K562 (cell line): ENCODE results near the gene FBXW7. TPM values are rescaled to one million over a fixed set of nuclear protein-coding genes. Genes with fewer than 3 reads are reported as not detected.

Experiments used
- ATAC-seq: fragments of 200-7000 bp; cut with Tn5 transposase; 3 replicates; pipeline ENCODE4 v1.9.1; 2020; ENCODE audit warnings: moderate library complexity
- BruUV-seq: library from RNA; stranded (reverse); fragments of 400-500 nt; replicated peaks from 2 replicates; lab custom pipeline; 2021; lab: Mats Ljungman, UMichigan
- CTCF ChIA-PET: fragments of 300-600 bp; formaldehyde crosslinking; extraction: SDS; loops from one replicate; lab custom pipeline; 2021; ENCODE audit warnings: low intra/inter-chr PET ratio; lab: Yijun Ruan, JAX
- POLR2A ChIA-PET: fragments of 300-600, 350-650 bp; sonication (Branson Sonifier 250); formaldehyde crosslinking; extraction: SDS; loops from one replicate; lab custom pipeline; 2021; ENCODE audit warnings: antibody characterized with exemption, inconsistent platforms; lab: Yijun Ruan, JAX
- DNase-seq, 4 experiments: peaks; one replicate each; pipeline versions ENCODE4 v3.0.0 to v3.0.0-alpha.2; 2011 to 2018; ENCODE audit warnings: low spot score in 3 of 4, mixed read lengths in 3 of 4; ENCODE audit errors: extremely low read depth in 1 of 4
- FAIRE-seq: peaks from 2 replicates; lab custom pipeline; 2011; peaks lifted over from hg19 to GRCh38; lab: Jason Lieb, UNC
- H2AFZ ChIP-seq: 2 replicates; pipeline ENCODE4 v1.6.0; 2011; ENCODE audit warnings: low read depth, low read length, control low read depth, inconsistent platforms
- H3K27ac ChIP-seq: fragments of 200-600 bp; 3 replicates; pipeline ENCODE4 v1.8.0; 2011; ENCODE audit warnings: low read depth, mild to moderate bottlenecking, control low read depth, inconsistent platforms, low read length, moderate library complexity, mixed read lengths; ENCODE audit errors: extremely low read depth
- H3K27me3 ChIP-seq, 2 experiments: fragments of 300-600 bp in 1 of 2; 2 replicates in 1 of 2; 3 replicates in 1 of 2; pipeline versions ENCODE4 v1.6.0 to v1.8.0; 2011; ENCODE audit warnings: inconsistent platforms in 2 of 2, low read length in 2 of 2, mild to moderate bottlenecking in 1 of 2, mixed read lengths in 1 of 2, moderate library complexity in 1 of 2; ENCODE audit not compliant: control insufficient read depth in 2 of 2, insufficient read depth in 2 of 2
- H3K36me3 ChIP-seq: fragments of 300-600 bp; 3 replicates; pipeline ENCODE4 v1.8.0; 2011; ENCODE audit warnings: mild to moderate bottlenecking, low read length, inconsistent platforms; ENCODE audit not compliant: control insufficient read depth, insufficient read depth
- H3K4me1 ChIP-seq, 2 experiments: fragments of 200-600 bp in 1 of 2; replicated peaks in 1 of 2; 2 replicates in 1 of 2; 3 replicates in 1 of 2; pipeline versions ENCODE4 v1.5.1 to v1.8.0; 2011; ENCODE audit warnings: inconsistent platforms in 2 of 2, low read length in 2 of 2, mild to moderate bottlenecking in 1 of 2, mixed read lengths in 1 of 2, moderate library complexity in 1 of 2; ENCODE audit not compliant: control insufficient read depth in 2 of 2, insufficient read depth in 2 of 2
- H3K4me2 ChIP-seq: 2 replicates; pipeline ENCODE4 v1.6.1; 2011; ENCODE audit warnings: low read length, control low read depth, inconsistent platforms, mixed read lengths; ENCODE audit not compliant: insufficient read depth
- H3K4me3 ChIP-seq: fragments of 200-600 bp; sonication (generic), shearing (Covaris generic); 2 replicates; pipeline ENCODE4 v1.5.1; 2016; ENCODE audit warnings: control low read depth, inconsistent platforms
- H3K79me2 ChIP-seq: fragments of 200-600 bp; 3 replicates; pipeline ENCODE4 v1.8.0; 2011; ENCODE audit warnings: low read length, inconsistent platforms; ENCODE audit not compliant: control insufficient read depth, insufficient read depth
- H3K9ac ChIP-seq, 2 experiments: 2 replicates each; pipeline versions ENCODE4 v1.6.0 to v1.6.1; 2011; ENCODE audit warnings: low read depth in 2 of 2, low read length in 2 of 2, control low read depth in 1 of 2, inconsistent platforms in 1 of 2, mild to moderate bottlenecking in 1 of 2, mixed read lengths in 1 of 2; ENCODE audit not compliant: insufficient read depth in 1 of 2
- H3K9me1 ChIP-seq: one replicate; pipeline ENCODE4 v1.6.0; 2011; ENCODE audit warnings: inconsistent platforms, mild to moderate bottlenecking, low read length, moderate library complexity; ENCODE audit not compliant: control insufficient read depth, insufficient read depth
- H3K9me3 ChIP-seq: replicated peaks from 2 replicates; pipeline ENCODE4 v1.5.1; 2011; ENCODE audit warnings: low read depth, low read length, inconsistent platforms; ENCODE audit not compliant: control insufficient read depth, insufficient read depth
- H4K20me1 ChIP-seq: replicated peaks from 2 replicates; pipeline ENCODE4 v1.6.1; 2011; ENCODE audit warnings: low read length, inconsistent platforms, mixed read lengths; ENCODE audit not compliant: control insufficient read depth, insufficient read depth
- ARHGAP35 ChIP-seq: fragments of 450-650 bp; IDR thresholded peaks from 2 replicates; pipeline ENCODE4 v1.6.1; 2018; ENCODE audit not compliant: partially characterized antibody
- CREB1 ChIP-seq, 2 experiments: sonication (generic) in 1 of 2; formaldehyde crosslinking in 1 of 2; IDR thresholded peaks; 2 replicates each; pipeline versions ENCODE4 v1.6.1 to v1.8.0; 2012 to 2022; ENCODE audit warnings: inconsistent platforms in 1 of 2, mild to moderate bottlenecking in 1 of 2, missing genetic modification reagents in 1 of 2, moderate library complexity in 1 of 2
- CSDE1 ChIP-seq, 2 experiments: fragments of 450-650 bp; IDR thresholded peaks; 2 replicates each; pipeline ENCODE4 v1.6.1; 2016; ENCODE audit warnings: mild to moderate bottlenecking in 1 of 2
- E2F3 ChIP-seq: fragments of 250-450 bp; sonication (Bioruptor Pico); IDR thresholded peaks from 2 replicates; pipeline ENCODE4 v1.4.0; 2020; ENCODE audit warnings: mild to moderate bottlenecking
- ELK1 ChIP-seq: sonication (generic); formaldehyde crosslinking; IDR thresholded peaks from 2 replicates; pipeline ENCODE4 v1.8.1; 2022; ENCODE audit warnings: missing genetic modification reagents
- IFI16 ChIP-seq: fragments of 250-450 bp; sonication (Bioruptor Pico); IDR thresholded peaks from 2 replicates; pipeline ENCODE4 v2.1.2; 2022; ENCODE audit warnings: mild to moderate bottlenecking, inconsistent platforms
- NR0B1 ChIP-seq: fragments of 450-650 bp; IDR thresholded peaks from one replicate; pipeline ENCODE4 v1.6.1; 2018; ENCODE audit warnings: mild to moderate bottlenecking, moderate library complexity; ENCODE audit not compliant: partially characterized antibody
- TAF9B ChIP-seq: fragments of 450-650 bp; IDR thresholded peaks from 2 replicates; pipeline ENCODE4 v1.6.1; 2018; ENCODE audit warnings: mild to moderate bottlenecking; ENCODE audit not compliant: partially characterized antibody
- ZNF184 ChIP-seq: sonication (generic); formaldehyde crosslinking; IDR thresholded peaks from 2 replicates; pipeline ENCODE4 v1.5.0; 2020; ENCODE audit warnings: missing genetic modification reagents
- WGBS: fragments of 100-300 bp; shearing (Covaris generic); methylation state at CpG from one replicate; pipeline ENCODE4 v1.1.6; 2016; ENCODE audit warnings: low coverage, mixed read lengths; ENCODE audit not compliant: insufficient coverage; ENCODE audit errors: missing lambda C conversion rate; 5-methylcytosine and 5-hydroxymethylcytosine counted together
- in situ Hi-C: fragments of 300-500 bp; cut with MboI; formaldehyde crosslinking; loops from 4 replicates; pipeline ENCODE4 v1.15.0; 2018; ENCODE audit warnings: inconsistent platforms, mixed read lengths
- intact Hi-C: fragments of 100-400 bp; cut with micrococcal nuclease; formaldehyde crosslinking; loops from 2 replicates; pipeline ENCODE4 v1.14.2; 2022
- polyA plus RNA-seq, 8 experiments: library from polyadenylated mRNA; depleted of rRNA in 4 of 8; stranded (reverse) in 5 of 8; unstranded in 3 of 8; fragments of >200 nt; fragmentation: Nextera tagmentation in 2 of 8; fragmentation: Illumina TruSeq in 1 of 8; extraction: Ambion mirVana in 2 of 8; extraction: Trizol in 1 of 8; gene quantifications; 2 replicates each; pipeline versions ENCODE4 v1.2.1 to v1.2.3, GENCODE V29; 2011 to 2014; ENCODE audit warnings: inconsistent platforms in 1 of 8, missing spikeins in 1 of 8
- total RNA-seq, 7 experiments: library from RNA; depleted of rRNA in 6 of 7; stranded (reverse); fragments of >200 nt in 6 of 7; fragmentation: Illumina TruSeq in 2 of 7; extraction: Trizol in 2 of 7; gene quantifications; 2 replicates each; pipeline versions ENCODE4 v1.2.1 to v1.2.3, GENCODE V29; 2011 to 2021; ENCODE audit warnings: low replicate concordance in 1 of 7

Gene FBXW7
- total and polyA plus RNA-seq, 9 of the 15 experiments (the other 6 are each of a cell fraction or from before 2014, with no cell fraction given), result 6.8 to 44.2 (median 16.4) TPM

- TF ChIP-seq IFI16 (CRISPR knock-in tag), result no peak
These were observed 171.0 kb downstream of the FBXW7 start (continued) for GRCh38 chr4:152364883-152365282.

GRCh38 chr4:152364383-152364782 is 171.5 kb downstream of the FBXW7 start:
- intact Hi-C loops, result no loop called here
- no peak for FAIRE-seq

More at GRCh38 chr4:152364383-152364782, 171.5 kb downstream of the FBXW7 start:
- Histone ChIP-seq H3K4me1 (no peaks in the 10 kb centered on the region), H3K36me3 (no peaks in the 10 kb centered on the region), H3K9me1 (no peaks in the 10 kb centered on the region), H3K4me2 (no peak overlapping the region), H3K9me3 (no peaks in the 10 kb centered on the region), H3K79me2 (no peaks in the 10 kb centered on the region), H3K27ac (no peak overlapping the region), H3K27me3 (no peaks in the 10 kb centered on the region), H2AFZ (no peak overlapping the region), H3K9ac (no peak overlapping the region), H4K20me1 (no peaks in the 10 kb centered on the region), H3K4me3 (no peak overlapping the region)
- ATAC-seq (no peak), DNase-seq (no peak)
- WGBS, result 5% methylated on average over 1 of the region's 1 CpG
- ChIA-PET POLR2A (interaction anchor here (1.0 kb wide), 1 partner anchor 539 kb away, joined by 3 read pairs; no protein-coding TSS in a partner anchor), CTCF (no interaction called here)
- in situ Hi-C loops, result no loop called here
- TF ChIP-seq CSDE1 (IDR thresholded peaks at IDR 0.05) (no peak), NR0B1 (no peak), E2F3 (CRISPR knock-in tag) (no peak), ARHGAP35 (no peak), ELK1 (CRISPR knock-in tag) (no peak), ZNF184 (CRISPR knock-in tag) (no peak), TAF9B (no peak), CREB1 (IDR thresholded peaks at IDR 0.05) (no peak), CREB1 (CRISPR knock-in tag; IDR thresholded peaks at IDR 0.05) (no peak)
- BruUV-seq, result no TSS peak
